ENCODE measurements around the gene GNG12. TPM values are rescaled to one million over a fixed set of nuclear protein-coding genes. Genes with fewer than 3 reads are reported as not detected.

Gene GNG12
- total RNA-seq, 2 donors from 2014 or later, result 0.32 to 0.34 TPM

DNA sequence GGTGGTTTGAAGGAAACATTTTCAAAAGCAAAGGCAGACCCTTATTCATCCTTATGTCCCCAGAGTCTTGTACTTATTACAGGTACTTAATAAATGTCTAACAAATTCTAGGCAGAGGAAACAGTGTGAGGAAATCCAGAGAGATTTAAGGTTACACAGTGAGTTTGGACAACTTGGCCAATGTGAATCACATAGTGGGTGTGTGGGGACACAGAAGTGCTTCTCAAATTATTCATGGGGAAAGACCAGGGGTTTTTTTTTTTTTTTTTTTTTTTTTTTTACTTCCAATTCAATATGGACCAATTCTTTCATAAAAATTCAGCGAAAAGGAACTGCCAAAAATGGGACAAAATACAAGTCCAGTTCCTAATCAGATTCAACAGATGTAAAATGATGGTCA is 15.1 kb downstream of the GNG12 start:
- Mint-ChIP-seq H3K27ac (no peak overlapping the region), H3K27me3 (ENCODE audit: low read depth) (peaks cover 6% of the 10 kb centered on the region), H3K36me3 (ENCODE audit: insufficient read depth in 2 of 2) (no peaks in the 10 kb centered on the region), H3K4me3 (no peak overlapping the region), H3K4me1 (ENCODE audit: low read depth) (peaks cover 9% of the 10 kb centered on the region), H3K9me3 (no peaks in the 10 kb centered on the region)
- no peak for ATAC-seq (replicated peaks in 1 of 2)
- no peak for DNase-seq

DNA sequence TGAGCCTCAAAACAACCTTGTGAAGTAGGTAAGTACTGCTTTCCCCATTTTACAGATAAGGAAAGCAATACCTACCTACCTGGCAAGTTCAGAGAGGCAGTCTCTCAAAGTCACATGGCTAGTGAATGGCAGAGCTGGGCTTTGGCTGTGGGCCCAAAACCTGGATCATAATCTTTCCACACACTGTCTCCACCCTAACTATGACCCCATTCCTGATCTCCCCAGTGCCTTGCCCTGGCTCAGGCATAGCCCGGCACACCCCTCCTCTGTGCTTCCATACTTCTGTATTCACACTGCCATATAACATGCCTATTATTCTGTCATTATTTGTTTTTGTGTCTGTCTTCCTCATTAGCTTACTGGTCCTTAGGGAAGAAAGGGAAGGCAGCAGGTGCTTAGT is 15.9 kb downstream of the GNG12 start:
- peaks cover 9% of the 10 kb centered on the region for H3K4me1 Mint-ChIP-seq (ENCODE audit: low read depth)
- H3K36me3 Mint-ChIP-seq (ENCODE audit: insufficient read depth in 2 of 2), result no peaks in the 10 kb centered on the region
- peaks cover 6% of the 10 kb centered on the region for H3K27me3 Mint-ChIP-seq (ENCODE audit: low read depth)
- DNase-seq, result no peak
- no peak for ATAC-seq (replicated peaks in 1 of 2)
- H3K4me3 Mint-ChIP-seq, result no peak overlapping the region
- H3K9me3 Mint-ChIP-seq, result no peaks in the 10 kb centered on the region
- H3K27ac Mint-ChIP-seq, result no peak overlapping the region

DNA sequence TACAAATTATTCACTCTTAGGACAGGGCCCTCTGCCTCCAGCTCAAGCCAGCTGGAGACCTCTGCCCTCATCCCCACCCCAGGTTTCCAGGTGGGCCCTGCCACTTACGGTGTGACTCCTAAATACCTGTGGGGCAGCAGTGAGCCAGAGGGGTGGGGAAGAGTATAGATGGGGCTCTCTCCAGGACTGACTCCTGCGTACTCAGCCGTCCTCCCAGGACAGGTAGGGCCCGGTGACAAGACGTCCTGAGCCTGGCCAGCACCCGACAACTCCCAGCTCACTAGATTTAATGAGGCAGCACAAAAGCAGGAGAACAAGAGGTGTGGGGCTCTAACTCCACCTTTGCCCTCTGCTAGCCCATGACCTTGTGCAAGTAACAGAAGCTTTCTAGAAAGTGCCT is 16.8 kb downstream of the GNG12 start:
- peaks cover 6% of the 10 kb centered on the region for H3K27me3 Mint-ChIP-seq (ENCODE audit: low read depth)
- DNase-seq (no peak), ATAC-seq (replicated peaks in 1 of 2) (no peak)
- H3K27ac Mint-ChIP-seq, result no peak overlapping the region
- no peaks in the 10 kb centered on the region for H3K9me3 Mint-ChIP-seq
- no peak overlapping the region for H3K4me3 Mint-ChIP-seq
- peaks cover 9% of the 10 kb centered on the region for H3K4me1 Mint-ChIP-seq (ENCODE audit: low read depth)
- H3K36me3 Mint-ChIP-seq (ENCODE audit: insufficient read depth in 2 of 2), result no peaks in the 10 kb centered on the region

DNA sequence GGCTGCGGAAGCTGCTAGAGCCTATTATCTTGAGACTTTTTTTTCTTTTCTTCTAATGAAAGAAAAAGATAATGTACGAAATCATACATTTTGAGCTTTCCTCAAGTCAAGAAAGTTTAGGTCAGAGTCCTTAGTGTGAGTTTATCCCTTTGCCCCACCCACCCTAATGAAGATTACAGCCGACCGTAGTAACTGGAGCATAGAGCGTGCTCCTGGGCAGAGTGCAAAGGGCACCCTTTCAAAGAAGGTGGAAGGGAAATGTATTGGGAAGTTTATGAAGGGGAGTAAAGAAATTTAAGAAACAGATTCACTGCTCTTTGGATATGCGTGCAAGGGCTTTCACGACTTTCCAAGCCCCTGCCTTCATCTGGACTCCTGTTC is 17.2 kb downstream of the GNG12 start:
- H3K4me3 Mint-ChIP-seq, result no peak overlapping the region
- H3K36me3 Mint-ChIP-seq (ENCODE audit: insufficient read depth in 2 of 2), result no peaks in the 10 kb centered on the region
- no peak for ATAC-seq (replicated peaks in 1 of 2)
- no peaks in the 10 kb centered on the region for H3K9me3 Mint-ChIP-seq
- no peak for DNase-seq
- H3K27me3 Mint-ChIP-seq (ENCODE audit: low read depth), result peaks cover 6% of the 10 kb centered on the region
- peaks cover 9% of the 10 kb centered on the region for H3K4me1 Mint-ChIP-seq (ENCODE audit: low read depth)
- no peak overlapping the region for H3K27ac Mint-ChIP-seq

DNA sequence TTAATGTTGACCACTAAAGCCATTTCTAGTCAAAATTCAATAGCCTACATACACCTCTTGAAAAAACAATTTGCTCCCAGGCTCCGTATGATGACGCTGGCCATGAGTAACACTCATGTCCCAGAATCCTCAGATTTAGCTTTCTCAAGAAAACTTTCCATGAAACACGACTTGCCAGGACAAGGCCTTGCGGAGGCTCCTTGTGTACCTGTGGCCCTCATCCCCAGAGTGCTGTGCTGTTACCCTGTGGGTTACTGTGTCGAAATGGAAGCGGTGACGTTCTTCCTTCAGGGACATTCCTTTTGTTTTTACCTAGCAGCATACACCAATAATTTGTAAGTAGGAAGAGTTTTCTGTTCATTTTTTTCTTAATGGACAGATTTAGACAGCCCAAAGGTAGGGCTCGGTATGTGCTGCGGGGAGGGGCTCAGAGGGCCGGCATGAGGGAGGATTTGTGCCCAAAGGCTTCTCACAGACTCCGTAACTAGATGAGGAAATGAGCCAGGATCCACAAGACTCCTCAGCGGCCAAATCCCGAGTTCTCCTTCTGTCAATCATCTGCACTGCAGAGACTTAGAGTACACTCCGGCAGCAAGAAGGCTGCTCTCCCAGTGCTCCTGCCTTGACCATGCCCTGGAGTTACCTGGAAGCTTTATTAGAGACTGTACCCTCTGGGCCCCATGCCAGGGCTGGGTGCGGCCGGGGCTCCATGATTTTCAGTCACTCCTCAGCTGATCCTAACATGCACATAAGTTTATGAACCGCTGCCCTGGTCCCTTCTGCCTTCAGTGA is 17.8 kb downstream of the GNG12 start:
- Mint-ChIP-seq H3K27me3 (ENCODE audit: low read depth) (peaks cover 6% of the 10 kb centered on the region), H3K9me3 (no peaks in the 10 kb centered on the region), H3K4me3 (no peak overlapping the region), H3K27ac (no peak overlapping the region), H3K4me1 (ENCODE audit: low read depth) (peaks cover 9% of the 10 kb centered on the region), H3K36me3 (ENCODE audit: insufficient read depth in 2 of 2) (no peaks in the 10 kb centered on the region)
- ATAC-seq (replicated peaks in 1 of 2) (no peak), DNase-seq (no peak)

DNA sequence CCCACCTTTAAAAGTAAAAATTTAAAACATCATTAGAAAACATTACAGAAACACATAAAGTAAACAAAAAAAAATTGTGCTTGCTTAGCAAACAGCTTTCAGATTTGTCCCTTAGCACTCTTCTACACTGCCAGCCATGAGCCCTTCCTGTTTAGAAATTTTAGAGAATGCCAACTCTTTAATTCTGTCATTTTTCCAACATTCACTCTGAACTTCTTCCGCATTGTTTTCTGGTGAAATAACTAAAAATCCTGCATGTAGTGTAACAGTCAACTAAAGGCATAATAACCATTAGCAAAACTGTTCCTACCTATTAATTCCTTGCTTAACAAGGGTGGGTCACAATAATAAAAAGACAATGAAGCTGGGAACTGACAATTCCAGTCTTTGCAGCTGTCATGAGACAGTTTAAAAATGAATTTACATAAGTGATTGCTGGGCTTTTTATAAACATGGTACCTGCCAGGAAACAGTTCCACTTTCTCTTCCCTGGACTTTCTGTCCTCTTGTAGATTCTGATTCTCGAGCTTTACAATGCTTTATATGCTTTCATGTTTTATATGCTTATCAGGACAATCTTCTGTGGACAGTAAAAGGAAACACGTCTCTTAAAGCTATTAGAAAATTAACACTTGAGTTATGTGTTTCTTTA is 19.0 kb downstream of the GNG12 start:
- Mint-ChIP-seq H3K36me3 (ENCODE audit: insufficient read depth in 2 of 2) (no peaks in the 10 kb centered on the region), H3K9me3 (no peaks in the 10 kb centered on the region), H3K4me1 (ENCODE audit: low read depth) (peaks cover 9% of the 10 kb centered on the region), H3K4me3 (no peak overlapping the region), H3K27me3 (ENCODE audit: low read depth) (no peaks in the 10 kb centered on the region), H3K27ac (no peak overlapping the region)
- DNase-seq (no peak), ATAC-seq (replicated peaks in 1 of 2) (no peak)

DNA sequence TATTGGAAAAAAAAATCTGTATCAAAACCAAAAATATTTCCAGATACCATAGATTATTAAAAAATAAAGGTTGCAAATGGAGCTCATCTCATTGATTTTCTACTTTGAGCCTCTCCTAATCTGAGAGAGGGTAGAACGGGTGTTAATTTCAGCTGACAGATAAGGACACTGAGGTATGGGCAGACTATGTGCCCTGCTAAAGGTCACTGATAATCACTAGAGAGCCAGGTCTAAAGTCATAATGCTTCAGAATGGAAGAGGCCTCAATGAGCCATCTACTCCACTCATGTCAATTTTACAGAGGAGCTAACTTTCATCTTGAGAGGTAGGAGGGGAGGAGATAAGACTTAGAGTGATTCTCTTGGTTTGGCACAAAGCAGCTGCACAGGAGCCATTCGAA is 21.0 kb downstream of the GNG12 start:
- no peak overlapping the region for H3K27ac Mint-ChIP-seq
- no peaks in the 10 kb centered on the region for H3K9me3 Mint-ChIP-seq
- no peaks in the 10 kb centered on the region for H3K36me3 Mint-ChIP-seq (ENCODE audit: insufficient read depth in 2 of 2)
- DNase-seq, result no peak
- H3K4me1 Mint-ChIP-seq (ENCODE audit: low read depth), result no peaks in the 10 kb centered on the region
- no peaks in the 10 kb centered on the region for H3K27me3 Mint-ChIP-seq (ENCODE audit: low read depth)
- H3K4me3 Mint-ChIP-seq, result no peak overlapping the region
- no peak for ATAC-seq (replicated peaks in 1 of 2)

DNA sequence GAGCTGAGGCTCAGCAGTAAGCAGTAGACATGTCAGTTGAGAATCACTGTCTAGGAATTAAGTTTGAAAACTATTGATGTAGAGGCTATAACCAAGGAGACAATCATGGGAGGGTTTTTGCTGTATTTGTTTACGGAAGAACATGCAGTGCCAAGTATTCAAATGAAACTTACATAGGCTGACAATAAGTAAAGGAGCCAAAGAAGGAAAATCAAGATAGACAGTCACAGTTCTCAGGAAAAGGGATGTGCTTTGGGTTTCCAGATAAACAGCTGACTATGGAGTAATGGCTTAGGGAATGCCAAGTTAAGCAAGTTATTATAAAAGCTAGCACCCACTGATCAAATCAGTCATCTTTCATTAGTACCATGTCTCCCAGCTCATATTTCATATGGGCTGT is 21.5 kb downstream of the GNG12 start:
- Mint-ChIP-seq H3K4me1 (ENCODE audit: low read depth) (no peaks in the 10 kb centered on the region), H3K36me3 (ENCODE audit: insufficient read depth in 2 of 2) (no peaks in the 10 kb centered on the region), H3K27ac (no peak overlapping the region), H3K27me3 (ENCODE audit: low read depth) (no peaks in the 10 kb centered on the region), H3K9me3 (no peaks in the 10 kb centered on the region), H3K4me3 (no peak overlapping the region)
- ATAC-seq (replicated peaks in 1 of 2), result no peak
- no peak for DNase-seq

DNA sequence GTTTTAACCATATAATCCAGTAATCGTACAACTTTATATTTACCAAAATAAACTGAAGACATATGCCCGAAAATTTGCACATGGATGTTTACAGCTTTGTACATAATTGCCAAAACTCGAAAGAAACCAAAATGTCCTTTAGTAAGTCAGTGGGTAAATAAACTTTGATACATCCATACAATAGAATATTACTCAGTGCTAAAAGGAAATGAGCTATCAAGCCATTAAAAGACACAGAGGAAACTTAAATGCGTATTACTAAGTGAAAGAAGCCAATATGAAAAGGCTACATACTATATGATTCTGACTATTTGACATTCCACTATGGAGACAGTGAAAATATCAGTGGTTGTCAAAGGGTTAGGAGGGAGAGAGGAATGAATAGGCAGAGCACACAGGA is 23.4 kb downstream of the GNG12 start:
- H3K4me3 Mint-ChIP-seq, result no peak overlapping the region
- no peak overlapping the region for H3K27ac Mint-ChIP-seq
- H3K4me1 Mint-ChIP-seq (ENCODE audit: low read depth), result no peaks in the 10 kb centered on the region
- H3K9me3 Mint-ChIP-seq, result no peaks in the 10 kb centered on the region
- DNase-seq (no peak), ATAC-seq (replicated peaks in 1 of 2) (no peak)
- H3K36me3 Mint-ChIP-seq (ENCODE audit: insufficient read depth in 2 of 2), result no peaks in the 10 kb centered on the region
- no peaks in the 10 kb centered on the region for H3K27me3 Mint-ChIP-seq (ENCODE audit: low read depth)

DNA sequence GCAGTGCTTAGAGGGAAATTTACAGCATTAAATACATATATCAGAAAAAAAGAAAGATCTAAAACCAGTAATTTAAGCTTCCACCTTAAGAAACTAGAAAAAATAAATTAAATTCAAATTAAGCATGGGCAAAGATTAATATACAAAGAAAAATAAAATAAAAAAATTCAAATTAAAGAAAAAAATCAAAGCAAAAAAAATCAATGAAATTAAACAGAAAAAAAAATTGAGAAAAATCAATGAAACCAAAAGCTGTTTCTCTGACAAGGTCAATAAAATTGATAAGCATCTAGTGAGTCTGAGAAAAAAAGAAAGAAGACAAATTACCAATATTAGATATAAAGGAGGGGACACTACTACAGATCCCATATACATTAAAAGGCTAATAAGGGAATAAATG is 26.0 kb downstream of the GNG12 start:
- H3K4me3 Mint-ChIP-seq, result no peak overlapping the region
- ATAC-seq (replicated peaks in 1 of 2) (no peak), DNase-seq (no peak)
- H3K4me1 Mint-ChIP-seq (ENCODE audit: low read depth), result no peaks in the 10 kb centered on the region
- H3K27me3 Mint-ChIP-seq (ENCODE audit: low read depth), result peaks cover 21% of the 10 kb centered on the region
- no peak overlapping the region for H3K27ac Mint-ChIP-seq
- H3K36me3 Mint-ChIP-seq (ENCODE audit: insufficient read depth in 2 of 2), result no peaks in the 10 kb centered on the region
- no peaks in the 10 kb centered on the region for H3K9me3 Mint-ChIP-seq

DNA sequence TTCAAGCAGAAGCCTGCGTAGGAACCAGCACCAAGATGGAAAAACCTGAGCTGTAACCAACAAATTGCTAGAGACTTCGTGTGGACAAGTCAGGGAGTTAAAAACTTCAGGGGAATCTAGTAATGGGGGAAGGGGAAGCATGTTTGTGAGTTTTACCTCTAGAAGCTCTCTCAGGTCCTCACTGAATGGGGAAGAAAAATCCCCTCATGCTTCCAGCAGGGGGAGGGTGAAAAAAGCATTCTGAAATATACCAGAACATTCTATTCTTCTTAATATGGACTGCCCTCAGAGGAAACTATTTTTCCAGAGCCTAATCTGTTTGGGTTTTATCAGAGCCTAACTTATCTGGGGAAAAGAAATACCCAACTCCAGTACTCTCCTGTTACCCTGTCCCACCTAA is 28.6 kb downstream of the GNG12 start:
- DNase-seq, result no peak
- ATAC-seq (replicated peaks in 1 of 2), result no peak
- Mint-ChIP-seq H3K4me1 (ENCODE audit: low read depth) (no peaks in the 10 kb centered on the region), H3K27ac (no peak overlapping the region), H3K9me3 (no peaks in the 10 kb centered on the region), H3K4me3 (no peak overlapping the region), H3K27me3 (ENCODE audit: low read depth) (peaks cover 38% of the 10 kb centered on the region), H3K36me3 (ENCODE audit: insufficient read depth in 2 of 2) (no peaks in the 10 kb centered on the region)

DNA sequence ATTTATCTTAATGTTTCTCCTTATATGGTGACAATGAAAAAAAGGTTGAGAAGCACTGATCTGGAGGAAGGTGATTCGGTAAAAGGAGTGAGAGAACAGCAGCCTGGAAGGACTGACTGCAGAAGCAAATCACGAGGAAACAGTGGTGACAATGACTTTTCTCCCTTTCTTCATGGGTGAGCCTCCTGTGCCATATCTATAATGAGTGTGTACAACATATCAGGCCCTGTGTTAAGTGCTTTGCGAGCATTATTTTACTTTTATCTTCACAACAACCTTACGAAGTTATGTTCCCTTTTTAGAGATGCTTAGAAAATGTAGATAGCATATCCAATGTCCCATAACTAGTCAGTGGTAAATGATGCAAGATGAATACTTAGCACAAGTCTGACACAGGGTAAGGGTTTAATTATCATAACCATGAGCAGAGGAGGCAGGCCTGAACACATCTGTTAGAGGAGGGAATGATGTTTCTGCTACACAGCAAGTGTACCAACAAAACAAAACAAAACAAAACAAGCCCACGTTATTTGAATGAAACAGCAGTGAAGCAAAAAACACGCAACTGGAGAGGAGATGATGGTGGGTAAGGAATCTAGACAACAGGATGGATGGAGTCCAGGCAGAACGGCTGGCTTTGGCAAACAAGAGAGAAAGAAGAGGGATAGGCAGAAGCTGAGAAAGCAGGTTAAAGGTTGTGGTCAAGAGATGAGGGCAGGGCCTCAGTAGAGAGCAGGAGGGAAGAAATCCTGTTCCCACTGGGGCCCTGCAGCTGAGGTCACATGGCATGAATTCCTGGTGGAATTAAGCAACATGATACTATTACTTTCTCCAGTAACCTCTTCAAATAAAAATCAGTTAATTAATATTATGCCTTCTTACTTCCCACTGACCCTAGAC is 29.6 kb downstream of the GNG12 start:
- Mint-ChIP-seq H3K27ac (no peak overlapping the region), H3K27me3 (ENCODE audit: low read depth) (peaks cover 38% of the 10 kb centered on the region), H3K4me1 (ENCODE audit: low read depth) (no peaks in the 10 kb centered on the region), H3K4me3 (no peak overlapping the region), H3K9me3 (no peaks in the 10 kb centered on the region), H3K36me3 (ENCODE audit: insufficient read depth in 2 of 2) (no peaks in the 10 kb centered on the region)
- ATAC-seq (replicated peaks in 1 of 2), result no peak
- DNase-seq, result no peak

DNA sequence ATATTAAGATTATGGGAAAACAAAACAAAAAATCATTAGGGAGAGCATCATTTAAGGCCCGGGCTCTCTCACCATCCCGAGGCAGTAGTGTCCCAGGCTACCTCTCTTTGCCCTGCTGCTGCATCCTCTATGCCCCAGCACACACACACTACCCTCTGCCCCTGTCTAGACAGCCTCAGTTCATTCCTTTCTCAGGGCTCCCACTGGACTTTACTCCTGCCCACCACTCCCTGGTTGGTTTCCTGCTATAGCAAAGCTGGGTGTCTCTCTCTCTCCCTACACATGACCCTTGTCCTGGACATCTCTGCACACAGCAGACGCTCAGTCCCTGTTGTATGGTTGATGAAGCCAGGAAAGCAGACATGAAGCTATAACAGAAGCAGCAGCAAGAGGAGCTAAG is 30.7 kb downstream of the GNG12 start:
- peaks cover 46% of the 10 kb centered on the region for H3K27me3 Mint-ChIP-seq (ENCODE audit: low read depth)

More for the DNA sequence above, 30.7 kb downstream of the GNG12 start:
- no peak overlapping the region for H3K4me3 Mint-ChIP-seq
- H3K9me3 Mint-ChIP-seq, result peaks cover 0 to 2% of the 10 kb centered on the region in 2 donors
- no peaks in the 10 kb centered on the region for H3K36me3 Mint-ChIP-seq (ENCODE audit: insufficient read depth in 2 of 2)
- DNase-seq, result no peak
- no peak for ATAC-seq (replicated peaks in 1 of 2)
- H3K4me1 Mint-ChIP-seq (ENCODE audit: low read depth), result no peaks in the 10 kb centered on the region
- no peak overlapping the region for H3K27ac Mint-ChIP-seq
